SK-N-SH (cell line): Measurements from ENCODE around the gene GNAT2. TPM values are rescaled to one million over a fixed set of nuclear protein-coding genes. Genes with fewer than 3 reads are reported as not detected.
A peak's percentile ranks its signal among the peaks of the same experiment; 100 is the strongest.

Experiments
- CTCF ChIA-PET: fragments of 300-600, 350-600 bp; formaldehyde crosslinking; extraction: SDS; loops from one replicate; lab custom pipeline; 2021; lab: Yijun Ruan, JAX
- POLR2A ChIA-PET: fragments of 350-600 bp; sonication (Branson Sonifier 250); formaldehyde crosslinking; extraction: SDS; loops from one replicate; lab custom pipeline; 2020; ENCODE audit warnings: antibody characterized with exemption, inconsistent platforms; lab: Yijun Ruan, JAX
- DNase-seq: peaks from one replicate; pipeline ENCODE4 v3.0.0; 2012
- H2AFZ ChIP-seq: fragments of 200-600 bp; sonication (generic); 2 replicates; pipeline ENCODE4 v1.8.1; 2016; ENCODE audit warnings: antibody characterized with exemption, mild to moderate bottlenecking, low read depth
- H3F3A ChIP-seq: fragments of 200-600 bp; sonication (generic); replicated peaks from 2 replicates; pipeline ENCODE3; 2016; ENCODE audit warnings: antibody characterized with exemption, mild to moderate bottlenecking; ENCODE audit not compliant: insufficient read depth
- H3K27ac ChIP-seq, 2 experiments: fragments of 200-500 bp in 1 of 2; fragments of 200-600 bp in 1 of 2; sonication (Bioruptor generic) in 1 of 2; sonication (generic), shearing (Covaris generic) in 1 of 2; 2 replicates each; pipeline versions ENCODE4 v1.5.1 to v1.6.1; 2014 to 2016; ENCODE audit warnings: low read depth in 2 of 2, inconsistent platforms in 1 of 2, low read length in 1 of 2, mild to moderate bottlenecking in 1 of 2, mixed read lengths in 1 of 2
- H3K27me3 ChIP-seq: fragments of 200-600 bp; sonication (generic), shearing (Covaris generic); 2 replicates; pipeline ENCODE4 v1.6.1; 2016; ENCODE audit warnings: mixed run types; ENCODE audit not compliant: insufficient read depth
- H3K36me3 ChIP-seq, 2 experiments: fragments of 200-500 bp in 1 of 2; fragments of 200-600 bp in 1 of 2; sonication (Bioruptor generic) in 1 of 2; sonication (generic) in 1 of 2; replicated peaks in 1 of 2; 2 replicates each; pipeline versions ENCODE3 to v1.5.1; 2014 to 2016; ENCODE audit warnings: low read length in 1 of 2, mild to moderate bottlenecking in 1 of 2; ENCODE audit not compliant: insufficient read depth in 2 of 2, control insufficient read depth in 1 of 2
- H3K4me1 ChIP-seq, 2 experiments: fragments of 200-500 bp in 1 of 2; fragments of 200-600 bp in 1 of 2; sonication (Bioruptor generic) in 1 of 2; sonication (generic), shearing (Covaris generic) in 1 of 2; 2 replicates each; pipeline versions ENCODE4 v1.5.1 to v1.6.1; 2014 to 2016; ENCODE audit warnings: low read depth in 1 of 2, low read length in 1 of 2, mixed run types in 1 of 2; ENCODE audit not compliant: insufficient read depth in 2 of 2, control insufficient read depth in 1 of 2
- H3K4me2 ChIP-seq: fragments of 200-600 bp; sonication (generic), shearing (Covaris generic); 2 replicates; pipeline ENCODE4 v1.6.1; 2017; ENCODE audit warnings: mixed run types
- H3K4me3 ChIP-seq, 2 experiments: fragments of 200-500 bp in 1 of 2; fragments of 200-600 bp in 1 of 2; sonication (Bioruptor generic) in 1 of 2; sonication (generic), shearing (Covaris generic) in 1 of 2; 2 replicates each; pipeline versions ENCODE4 v1.5.1 to v1.8.1; 2014 to 2016; ENCODE audit warnings: low read depth in 2 of 2, inconsistent platforms in 1 of 2, low read length in 1 of 2, mild to moderate bottlenecking in 1 of 2, mixed read lengths in 1 of 2, moderate library complexity in 1 of 2
- H3K79me2 ChIP-seq: fragments of 200-600 bp; sonication (generic); 2 replicates; pipeline ENCODE4 v1.8.1; 2017; ENCODE audit warnings: mild to moderate bottlenecking; ENCODE audit not compliant: insufficient read depth
- H3K9ac ChIP-seq: fragments of 200-600 bp; sonication (generic); 2 replicates; pipeline ENCODE4 v1.6.1; 2017; ENCODE audit warnings: mixed run types
- H3K9me2 ChIP-seq: fragments of 200-600 bp; sonication (generic); 2 replicates; pipeline ENCODE4 v1.6.1; 2017; ENCODE audit warnings: mixed run types
- H3K9me3 ChIP-seq: fragments of 200-600 bp; sonication (generic); 2 replicates; pipeline ENCODE4 v1.6.1; 2017; ENCODE audit warnings: mixed run types, mild to moderate bottlenecking, moderate library complexity
- H4K20me1 ChIP-seq: fragments of 200-600 bp; sonication (generic); 2 replicates; pipeline ENCODE4 v1.6.1; 2017; ENCODE audit warnings: mild to moderate bottlenecking, mixed run types; ENCODE audit not compliant: insufficient read depth
- CHD2 ChIP-seq: fragments of 150-350 bp; IDR thresholded peaks from 2 replicates; pipeline ENCODE4 v1.6.1; 2018; ENCODE audit warnings: low read length; ENCODE audit not compliant: partially characterized antibody
- CTCF ChIP-seq: fragments of 200-600 bp; sonication (generic); IDR thresholded peaks from 2 replicates; pipeline ENCODE4 v1.6.1; 2017; ENCODE audit warnings: antibody characterized with exemption, mild to moderate bottlenecking, moderate library complexity
- ELF1 ChIP-seq: IDR thresholded peaks from 2 replicates; pipeline ENCODE4 v1.4.0; 2012
- EZH2phosphoT487 ChIP-seq: fragments of 200-600 bp; sonication (generic); IDR thresholded peaks from 2 replicates; pipeline ENCODE4 v1.6.1; 2017; ENCODE audit warnings: low read depth, mixed run types, mild to moderate bottlenecking, antibody characterized with exemption, moderate library complexity, borderline replicate concordance
- FOXJ3 ChIP-seq: sonication (generic); formaldehyde crosslinking; IDR thresholded peaks from 2 replicates; pipeline ENCODE4 v1.5.1; 2020; ENCODE audit warnings: mild to moderate bottlenecking, missing genetic modification reagents
- IRF3 ChIP-seq: fragments of 150-350 bp; IDR thresholded peaks from 2 replicates; pipeline ENCODE4 v1.6.1; 2016; ENCODE audit warnings: mild to moderate bottlenecking, low read depth, low read length
- MXI1 ChIP-seq: IDR thresholded peaks from 2 replicates; pipeline ENCODE4 v1.6.1; 2012; ENCODE audit warnings: mild to moderate bottlenecking, low read depth, low read length, improper control_type of control experiment
- NFIC ChIP-seq: IDR thresholded peaks from 2 replicates; pipeline ENCODE4 v1.4.0; 2012; ENCODE audit warnings: borderline replicate concordance
- NRF1 ChIP-seq: IDR thresholded peaks from 2 replicates; pipeline ENCODE4 v1.6.1; 2012; ENCODE audit warnings: low read depth, mild to moderate bottlenecking, low read length
- PBX3 ChIP-seq: IDR thresholded peaks from 2 replicates; pipeline ENCODE4; 2012
- POLR2AphosphoS5 ChIP-seq: IDR thresholded peaks from 2 replicates; pipeline ENCODE4 v1.6.1; 2012; ENCODE audit warnings: low read depth, low read length
- RAD21 ChIP-seq: IDR thresholded peaks from 2 replicates; pipeline ENCODE4 v1.6.1; 2012; ENCODE audit warnings: mild to moderate bottlenecking, low read length
- REST ChIP-seq: IDR thresholded peaks from 2 replicates; pipeline ENCODE4 v1.6.1; 2012; ENCODE audit warnings: mild to moderate bottlenecking, low read depth, low read length, moderate library complexity
- RFX5 ChIP-seq: IDR thresholded peaks from 2 replicates; pipeline ENCODE4 v1.6.1; 2012; ENCODE audit warnings: mild to moderate bottlenecking, improper control_type of control experiment, low read length
- RXRA ChIP-seq: IDR thresholded peaks from 2 replicates; pipeline ENCODE4 v1.4.0; 2012; ENCODE audit warnings: low read depth, mild to moderate bottlenecking, borderline replicate concordance
- SIN3A ChIP-seq: IDR thresholded peaks from 2 replicates; pipeline ENCODE4 v1.6.1; 2012; ENCODE audit warnings: low read depth, mild to moderate bottlenecking, low read length, moderate library complexity, borderline replicate concordance
- SMC3 ChIP-seq: IDR thresholded peaks from 2 replicates; pipeline ENCODE4 v1.6.1; 2012; ENCODE audit warnings: low read depth, low read length, improper control_type of control experiment
- TAF1 ChIP-seq: IDR thresholded peaks from 2 replicates; pipeline ENCODE4 v1.6.1; 2012; ENCODE audit warnings: low read depth, mild to moderate bottlenecking, low read length, moderate library complexity, borderline replicate concordance
- TCF12 ChIP-seq: IDR thresholded peaks from 2 replicates; pipeline ENCODE4 v1.4.0; 2012
- USF1 ChIP-seq: IDR thresholded peaks from 2 replicates; pipeline ENCODE4 v1.4.0; 2012; ENCODE audit warnings: low read depth, borderline replicate concordance
- USF2 ChIP-seq: fragments of 150-350 bp; IDR thresholded peaks from 2 replicates; pipeline ENCODE4 v1.6.1; 2017; ENCODE audit warnings: antibody characterized with exemption, low read length, low read depth, borderline replicate concordance
- YY1 ChIP-seq: IDR thresholded peaks from 2 replicates; pipeline ENCODE4 v1.4.0; 2012; ENCODE audit warnings: low read depth, mild to moderate bottlenecking
- WGBS: methylation state at CpG from one replicate; pipeline ENCODE4 v1.1.6; 2017; ENCODE audit warnings: low lambda C conversion rate; 5-methylcytosine and 5-hydroxymethylcytosine counted together
- polyA plus RNA-seq, 3 experiments: library from polyadenylated mRNA; depleted of rRNA; stranded (reverse); fragments of >200 nt; gene quantifications; 2 replicates each; pipeline ENCODE4 v1.2.3, GENCODE V29; 2012

GNAT2 gene
- 0.16 TPM in 2 replicates for polyA plus RNA-seq (2012; rRNA removed)
- 0.14 and 0.18 TPM in 2 replicates for polyA plus RNA-seq (2012; cell fraction: cytosol; rRNA removed)
- polyA plus RNA-seq (2012; cell fraction: nucleus; rRNA removed): 0.04 and 0.19 TPM in 2 replicates

- Histone ChIP-seq H2AFZ (peak within 1 kb of the TSS; percentile 71), H3K9me2 (no peaks in the 10 kb centered on the region), H3K27me3 (no peaks in the 10 kb centered on the region), H4K20me1 (peaks cover 38% of the 10 kb centered on the region), H3F3A (peaks cover 14% of the 10 kb centered on the region), H3K4me3 (peak within 1 kb of the TSS; percentile 85 to 98), H3K9ac (peak within 1 kb of the TSS; percentile 99), H3K4me1 (peaks cover 28 to 58% of the 10 kb centered on the region in 2 experiments; a peak in 3 of 4 replicates), H3K79me2 (peaks cover 53% of the 10 kb centered on the region), H3K9me3 (no peaks in the 10 kb centered on the region), H3K4me2 (peak within 1 kb of the TSS; percentile 97), H3K36me3 (no peaks in the 10 kb centered on the region), H3K27ac (peak within 1 kb of the TSS; percentile 97 to 98)
- ChIA-PET POLR2A (interaction anchor here (0.7 to 2.3 kb wide), 6 partner anchors 12 to 122 kb away, joined by 3 to 22 read pairs (median 4); partner anchors contain the start of gene GNAI3), CTCF (interaction anchor here (1.0 to 2.8 kb wide), 11 partner anchors 11 to 126 kb away, joined by 3 to 23 read pairs (median 5); partner anchors contain the start of genes CYB561D1 and GSTM4)
- DNase-seq: peak; percentile 90
- 2% methylated on average over 39 of the region's 47 CpGs for WGBS
- TF ChIP-seq USF2 (peak; percentile 43; the same call in 1 of the 2 replicates), NFIC (no peak), TAF1 (peak; percentile 53; the same call in 1 of the 2 replicates), RXRA (no peak), NRF1 (no peak), USF1 (peak; percentile 86), EZH2phosphoT487 (no peak), IRF3 (no peak), MXI1 (peak; percentile 99), RAD21 (0 out of 2 replicates have a peak, but pooled peaks have one; percentile 3), ELF1 (no peak), CTCF (no peak), POLR2AphosphoS5 (peak; percentile 63), RFX5 (no peak), PBX3 (no peak), SIN3A (peak; percentile 88; the same call in 1 of the 2 replicates), FOXJ3 (CRISPR knock-in tag) (no peak), SMC3 (no peak), TCF12 (no peak), YY1 (0 out of 2 replicates have a peak, but pooled peaks have one; percentile 61), CHD2 (no peak), REST (no peak)
Observed at GRCh38 chr1:109619576-109620400, at the start of gene GNAT2, which contains the start of gene AMPD2. Gene GNAT2 (minus strand): TSS chr1:109619616. CDS start chr1:109612870, 6,746 bp downstream. Gene AMPD2 (plus strand): TSS chr1:109619837. CDS start chr1:109621176, 1,339 bp downstream.
